ENCODE data around the gene POLR3A. TPM values are rescaled to one million over a fixed set of nuclear protein-coding genes. Genes with fewer than 3 reads are reported as not detected.
A peak's percentile ranks its signal among the peaks of the same experiment; 100 is the strongest.

Gene POLR3A
- total RNA-seq, 1 donor, result 18.6 TPM

DNA sequence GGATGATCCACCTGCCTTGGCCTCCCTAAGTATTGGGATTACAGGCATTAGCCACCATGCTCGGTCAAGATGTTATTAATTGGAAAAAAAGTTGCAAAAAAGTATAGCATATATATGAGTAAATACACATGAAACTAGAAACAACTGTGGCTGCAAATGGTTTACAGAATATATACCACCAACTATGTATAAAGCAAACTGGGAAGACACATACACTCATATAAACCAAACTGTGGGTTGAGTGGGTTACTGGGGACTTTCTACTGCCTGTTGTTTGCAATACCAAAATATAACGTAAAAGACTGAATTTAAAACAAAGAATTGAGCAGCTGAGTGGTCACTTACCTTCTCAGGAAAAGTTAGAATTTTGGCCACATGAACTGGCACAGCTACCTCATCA is 8.1 kb downstream of the POLR3A start:
- TF ChIP-seq, protein P1, sequence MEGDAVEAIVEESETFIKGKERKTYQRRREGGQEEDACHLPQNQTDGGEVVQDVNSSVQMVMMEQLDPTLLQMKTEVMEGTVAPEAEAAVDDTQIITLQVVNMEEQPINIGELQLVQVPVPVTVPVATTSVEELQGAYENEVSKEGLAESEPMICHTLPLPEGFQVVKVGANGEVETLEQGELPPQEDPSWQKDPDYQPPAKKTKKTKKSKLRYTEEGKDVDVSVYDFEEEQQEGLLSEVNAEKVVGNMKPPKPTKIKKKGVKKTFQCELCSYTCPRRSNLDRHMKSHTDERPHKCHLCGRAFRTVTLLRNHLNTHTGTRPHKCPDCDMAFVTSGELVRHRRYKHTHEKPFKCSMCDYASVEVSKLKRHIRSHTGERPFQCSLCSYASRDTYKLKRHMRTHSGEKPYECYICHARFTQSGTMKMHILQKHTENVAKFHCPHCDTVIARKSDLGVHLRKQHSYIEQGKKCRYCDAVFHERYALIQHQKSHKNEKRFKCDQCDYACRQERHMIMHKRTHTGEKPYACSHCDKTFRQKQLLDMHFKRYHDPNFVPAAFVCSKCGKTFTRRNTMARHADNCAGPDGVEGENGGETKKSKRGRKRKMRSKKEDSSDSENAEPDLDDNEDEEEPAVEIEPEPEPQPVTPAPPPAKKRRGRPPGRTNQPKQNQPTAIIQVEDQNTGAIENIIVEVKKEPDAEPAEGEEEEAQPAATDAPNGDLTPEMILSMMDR (IDR thresholded peaks at IDR 0.05; ENCODE audit: insufficient read depth, low read depth, low read length), result no peak
- no peak overlapping the region for H3K4me3 ChIP-seq (ENCODE audit: low read depth, low read length)
- DNase-seq (ENCODE audit: low read depth), result no peak

DNA sequence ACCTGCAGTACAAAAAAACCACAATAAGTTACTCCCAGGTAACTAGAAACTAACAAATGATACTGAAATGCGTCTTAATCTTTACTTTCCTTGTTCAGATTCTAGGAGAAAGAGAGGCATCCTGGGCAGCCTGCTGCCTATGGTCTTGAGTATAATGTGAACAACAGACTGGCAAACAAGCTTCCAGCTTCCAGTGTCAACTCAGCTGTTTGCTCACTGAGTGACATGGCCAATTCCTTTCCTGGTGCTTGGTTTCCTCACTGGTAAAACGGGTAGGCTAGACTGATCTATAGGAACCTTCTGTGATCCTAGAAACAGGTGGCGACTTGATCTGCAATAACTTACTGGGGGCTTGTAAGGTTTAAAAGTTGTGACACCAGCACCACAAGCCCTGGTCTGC is 10.1 kb downstream of the POLR3A start:
- DNase-seq (ENCODE audit: low read depth), result no peak
- H3K4me3 ChIP-seq (ENCODE audit: low read depth, low read length), result no peak overlapping the region
- TF ChIP-seq, protein P1 (IDR thresholded peaks at IDR 0.05; ENCODE audit: insufficient read depth, low read depth, low read length), result no peak

DNA sequence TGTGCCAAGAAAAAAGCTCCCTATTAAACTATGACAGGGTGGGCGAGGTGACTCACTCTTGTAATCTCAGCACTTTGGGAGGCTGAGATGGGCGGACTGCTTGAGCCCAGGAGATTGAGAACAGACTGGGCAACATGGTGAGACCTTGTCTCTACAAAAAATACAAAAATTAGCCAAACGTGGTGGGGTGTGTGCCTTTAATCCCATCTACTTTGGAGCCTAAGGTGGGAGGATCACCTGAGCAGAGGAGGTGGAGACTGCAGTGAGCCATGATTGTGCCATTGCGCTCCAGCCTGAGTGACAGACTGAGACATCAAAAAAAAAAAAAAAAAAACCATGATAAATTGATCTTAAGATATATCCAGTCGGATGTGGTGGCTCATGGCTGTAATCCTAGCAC is 11.5 kb downstream of the POLR3A start:
- TF ChIP-seq, protein P1 (IDR thresholded peaks at IDR 0.05; ENCODE audit: insufficient read depth, low read depth, low read length), result no peak
- no peak overlapping the region for H3K4me3 ChIP-seq (ENCODE audit: low read depth, low read length)
- DNase-seq (ENCODE audit: low read depth), result no peak

DNA sequence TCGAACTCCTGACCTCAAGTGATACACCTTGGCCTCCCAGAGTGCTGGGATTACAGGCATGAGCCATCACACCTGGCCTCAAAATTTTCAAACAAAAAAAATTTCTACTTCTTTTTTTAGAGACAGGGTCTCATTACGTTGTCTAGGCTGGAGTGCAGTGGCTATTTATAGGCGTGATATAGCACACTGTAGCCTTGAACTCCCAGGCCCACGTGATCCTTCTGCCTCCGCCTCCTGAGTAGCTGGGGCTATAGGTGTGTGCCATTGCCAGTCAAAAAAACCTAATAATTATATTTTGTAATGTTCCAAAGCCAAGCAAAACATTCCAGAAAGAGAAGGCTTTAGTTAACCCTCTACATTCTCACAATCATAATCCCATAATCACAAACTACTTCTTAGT is 13.8 kb downstream of the POLR3A start:
- no peak for DNase-seq (ENCODE audit: low read depth)
- H3K4me3 ChIP-seq (ENCODE audit: low read depth, low read length), result no peak overlapping the region
- TF ChIP-seq, protein P1 (IDR thresholded peaks at IDR 0.05; ENCODE audit: insufficient read depth, low read depth, low read length), result no peak

DNA sequence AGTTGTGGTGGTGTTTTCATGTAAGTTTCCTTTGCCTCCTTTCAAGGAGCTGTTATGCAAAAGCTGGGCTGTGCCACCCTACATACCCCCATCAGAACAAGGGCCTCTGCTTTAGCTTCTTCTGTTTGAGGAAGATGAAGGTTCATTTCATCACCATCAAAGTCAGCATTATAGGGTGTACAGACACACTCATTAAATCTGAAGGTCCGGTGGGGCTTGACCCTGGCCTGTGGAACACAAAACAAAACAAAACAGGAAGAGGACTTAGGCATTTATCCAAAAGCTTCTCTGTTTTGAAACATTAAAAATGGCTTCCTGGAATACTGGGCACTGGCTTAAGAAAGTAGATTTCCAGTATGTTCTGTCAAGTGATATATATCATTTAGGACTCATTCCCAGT is 15.8 kb downstream of the POLR3A start:
- TF ChIP-seq, protein P1 (IDR thresholded peaks at IDR 0.05; ENCODE audit: insufficient read depth, low read depth, low read length), result no peak
- peak; percentile 22 for DNase-seq (ENCODE audit: low read depth)
- no peak overlapping the region for H3K4me3 ChIP-seq (ENCODE audit: low read depth, low read length)

DNA sequence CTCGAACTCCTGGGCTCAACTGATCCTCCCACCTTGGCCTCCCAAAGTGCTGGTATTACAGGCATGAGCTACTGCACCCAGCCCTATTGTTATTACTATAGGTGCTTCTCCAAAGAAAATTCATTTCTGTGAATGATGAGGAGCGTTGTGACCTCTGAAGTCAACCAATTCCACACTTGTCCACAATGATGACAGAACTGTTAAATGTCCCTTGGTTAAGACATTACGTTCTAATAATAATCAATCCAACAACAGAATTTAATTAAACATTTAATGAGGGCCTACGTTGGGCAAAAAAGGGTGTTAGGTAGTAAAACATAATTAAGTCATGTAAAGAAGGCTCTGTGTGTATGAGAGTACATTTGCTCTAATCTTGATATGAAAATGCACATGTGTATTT is 18.2 kb downstream of the POLR3A start:
- DNase-seq (ENCODE audit: low read depth), result no peak
- TF ChIP-seq, protein P1 (IDR thresholded peaks at IDR 0.05; ENCODE audit: insufficient read depth, low read depth, low read length), result no peak
- no peak overlapping the region for H3K4me3 ChIP-seq (ENCODE audit: low read depth, low read length)

DNA sequence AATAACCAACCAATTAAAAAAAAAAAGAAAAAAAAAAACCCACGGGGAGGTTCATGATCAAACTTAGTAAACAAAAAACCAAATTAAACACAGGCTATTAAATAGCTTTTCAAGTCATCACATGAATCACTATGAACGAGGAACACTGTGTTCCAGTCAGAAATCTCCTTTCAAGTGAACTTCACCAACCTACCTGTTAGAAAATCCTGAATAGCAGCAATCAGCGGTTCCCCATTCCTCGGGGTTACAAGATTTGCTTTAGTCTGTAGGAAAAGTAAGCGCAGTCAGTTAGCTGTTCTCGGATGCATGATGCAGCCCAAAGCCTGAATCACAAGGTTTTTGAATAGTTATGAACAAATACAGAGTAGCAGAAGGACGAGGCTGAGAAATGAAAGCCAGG is 19.0 kb downstream of the POLR3A start:
- TF ChIP-seq, protein P1 (IDR thresholded peaks at IDR 0.05; ENCODE audit: insufficient read depth, low read depth, low read length), result no peak

More for the DNA sequence above, 19.0 kb downstream of the POLR3A start:
- no peak overlapping the region for H3K4me3 ChIP-seq (ENCODE audit: low read depth, low read length)
- DNase-seq (ENCODE audit: low read depth), result no peak
